ENCODE data around the gene CEACAM18. TPM values are rescaled to one million over a fixed set of nuclear protein-coding genes. Genes with fewer than 3 reads are reported as not detected.
A peak's percentile ranks its signal among the peaks of the same experiment; 100 is the strongest.

The CEACAM18 gene
- total and polyA plus RNA-seq, 11 donors, result not detected

DNA sequence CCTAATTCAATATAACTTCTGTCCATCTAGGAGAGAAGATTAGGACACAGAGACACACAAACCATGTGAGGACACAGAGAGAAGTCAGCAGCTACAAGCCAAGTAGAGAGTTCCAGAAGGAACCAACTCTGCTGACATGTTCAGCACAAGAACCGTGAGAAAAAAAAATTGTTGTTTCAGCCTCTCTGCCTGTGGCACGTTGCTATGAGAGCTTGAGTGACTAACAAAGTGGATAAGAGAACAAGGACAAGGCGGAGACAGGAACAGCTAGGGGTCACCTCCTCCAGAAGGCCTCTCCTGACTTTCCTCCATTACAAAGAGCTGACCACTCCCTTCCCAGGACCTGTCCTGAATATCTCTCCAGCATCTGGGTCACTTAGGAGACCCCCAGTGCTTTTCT, 28.9 kb downstream of the CEACAM18 start:
- peak overlapping the region in 1 of 12 donors; percentile 64 for H3K27ac ChIP-seq
- intact Hi-C loops (cut with DNase I), result no loop called here
- H3K27me3 ChIP-seq, result peaks cover 0 to 30% (median 9%) of the 10 kb centered on the region in 9 donors
- ATAC-seq (peak in 2 of 4 donors; percentile 11 to 53), DNase-seq (no peak)
- H3K4me3 ChIP-seq, result no peak overlapping the region
- peaks cover 0 to 40% (median 0%) of the 10 kb centered on the region in 12 donors for H3K4me1 ChIP-seq
- WGBS, 4 donors, result 37 to 42% (median 39%) methylated on average over 3 of the region's 3 CpGs
- peaks cover 0 to 11% (median 0%) of the 10 kb centered on the region in 12 donors for H3K9me3 ChIP-seq
- TF ChIP-seq POLR2A (IDR thresholded peaks at IDR 0.05) (no peak), CTCF (IDR thresholded peaks at IDR 0.05) (no peak)
- no peaks in the 10 kb centered on the region for H3K36me3 ChIP-seq

- 53 to 66% (median 61%) methylated on average over 6 of the region's 6 CpGs for WGBS, 4 donors
- Histone ChIP-seq H3K4me1 (peaks cover 0 to 36% (median 0%) of the 10 kb centered on the region in 12 donors), H3K27me3 (peaks cover 0 to 30% (median 9%) of the 10 kb centered on the region in 9 donors), H3K9me3 (peaks cover 0 to 11% (median 0%) of the 10 kb centered on the region in 12 donors), H3K36me3 (no peaks in the 10 kb centered on the region), H3K27ac (peak overlapping the region in 1 of 12 donors; percentile 64), H3K4me3 (no peak overlapping the region)
- intact Hi-C loops (cut with DNase I), result no loop called here
- ATAC-seq (no peak), DNase-seq (no peak)
- TF ChIP-seq POLR2A (IDR thresholded peaks at IDR 0.05) (no peak), CTCF (IDR thresholded peaks at IDR 0.05) (no peak)
These were observed 29.3 kb downstream of the CEACAM18 start for GRCh38 chr19:51507640-51508058.

- DNase-seq (no peak), ATAC-seq (no peak)
- WGBS, 4 donors, result 34 to 47% (median 39%) methylated on average over 2 to 3 of the region's 3 CpGs
- Histone ChIP-seq H3K27ac (peak overlapping the region in 1 of 12 donors; percentile 64), H3K4me3 (no peak overlapping the region), H3K4me1 (peaks cover 0 to 30% (median 0%) of the 10 kb centered on the region in 12 donors), H3K27me3 (peaks cover 0 to 35% (median 9%) of the 10 kb centered on the region in 9 donors), H3K9me3 (peaks cover 0 to 11% (median 0%) of the 10 kb centered on the region in 12 donors), H3K36me3 (no peaks in the 10 kb centered on the region)
- TF ChIP-seq CTCF (IDR thresholded peaks at IDR 0.05) (no peak), POLR2A (IDR thresholded peaks at IDR 0.05) (no peak)
- intact Hi-C loops (cut with DNase I), result no loop called here
These were observed 29.9 kb downstream of the CEACAM18 start for GRCh38 chr19:51508059-51508733.

DNA sequence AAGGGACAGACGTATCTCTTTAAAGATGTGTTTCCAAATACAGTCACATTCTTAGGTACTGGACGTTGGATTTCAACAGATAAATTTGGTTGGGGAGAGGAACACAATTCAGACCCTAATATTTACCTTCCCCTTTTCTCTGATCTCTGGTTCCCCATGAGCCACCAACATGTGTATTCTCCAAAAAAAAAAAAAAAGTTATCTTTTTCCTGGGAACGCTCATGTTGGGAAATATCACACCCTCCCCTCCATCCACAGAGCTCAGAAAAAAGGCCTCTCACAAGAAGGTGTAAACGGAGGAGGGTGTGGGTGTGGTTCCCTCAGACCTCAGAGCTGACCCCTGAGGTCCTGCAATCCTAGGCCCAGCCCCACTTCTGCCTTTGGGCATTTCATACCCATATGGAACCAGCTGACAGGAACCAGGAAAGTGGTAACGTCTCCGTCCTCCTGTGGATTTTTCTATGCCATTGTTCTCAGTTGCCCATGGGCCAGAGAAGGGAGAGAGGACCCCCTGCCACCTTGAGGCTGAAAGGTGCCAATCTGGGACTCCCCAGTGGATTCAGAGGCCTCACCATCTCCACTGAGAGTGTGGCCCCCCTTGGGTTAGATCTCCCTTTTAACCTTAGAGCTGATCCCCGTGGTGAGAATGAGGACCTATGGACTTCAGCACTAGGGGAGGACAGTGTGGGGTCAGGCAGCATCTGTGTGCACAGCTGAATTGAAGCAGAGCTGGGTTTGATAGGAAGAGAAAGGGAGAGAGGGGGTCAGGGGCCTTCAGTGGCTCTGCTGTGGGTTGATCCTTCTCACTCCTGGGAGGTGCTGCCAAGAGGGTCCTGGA, 31.7 kb downstream of the CEACAM18 start:
- no peak for DNase-seq
- ATAC-seq, result no peak
- intact Hi-C loops (cut with DNase I), result no loop called here
- H3K4me1 ChIP-seq, result peaks cover 0 to 29% (median 0%) of the 10 kb centered on the region in 12 donors
- no peaks in the 10 kb centered on the region for H3K9me3 ChIP-seq
- no peak overlapping the region for H3K4me3 ChIP-seq
- peaks cover 0 to 37% (median 9%) of the 10 kb centered on the region in 9 donors for H3K27me3 ChIP-seq
- H3K36me3 ChIP-seq, result no peaks in the 10 kb centered on the region
- no peak for TF ChIP-seq POLR2A (IDR thresholded peaks at IDR 0.05)
- no peak for TF ChIP-seq CTCF (IDR thresholded peaks at IDR 0.05)
- 48% methylated on average over 7 of the region's 7 CpGs for WGBS, 4 donors
- H3K27ac ChIP-seq, result no peak overlapping the region
